Measurements from ENCODE around the gene PLEKHA6. TPM values are rescaled to one million over a fixed set of nuclear protein-coding genes. Genes with fewer than 3 reads are reported as not detected.

The PLEKHA6 gene
- polyA plus RNA-seq, 3 donors: 0.08 TPM; not detected in 1

- H3K79me2 ChIP-seq (ENCODE audit: insufficient read depth, low read length): no peaks in the 10 kb centered on the region
- no peaks in the 10 kb centered on the region for H3K27me3 ChIP-seq (ENCODE audit: control insufficient read depth in 2 of 2, insufficient read depth in 2 of 2, low read length in 2 of 2)
- no peak overlapping the region for H3K27ac Mint-ChIP-seq
- H3K4me2 ChIP-seq (replicated peaks; ENCODE audit: extremely low read depth, low read length, poor library complexity, severe bottlenecking): no peak overlapping the region
- H3K9ac ChIP-seq (ENCODE audit: insufficient read depth, low read length, poor library complexity, severe bottlenecking): no peak overlapping the region
- H4K20me1 ChIP-seq (ENCODE audit: insufficient read depth, low read length): no peaks in the 10 kb centered on the region
- peaks cover under 1 to 8% (median 5%) of the 10 kb centered on the region in 7 donors for H3K9me3 Mint-ChIP-seq
- H3K27me3 Mint-ChIP-seq (ENCODE audit: low read depth in 3 of 3): peaks cover 0 to 10% (median 6%) of the 10 kb centered on the region in 3 donors
- intact Hi-C loops (cut with micrococcal nuclease): no loop called here
- H3K4me1 Mint-ChIP-seq: peaks cover 6% of the 10 kb centered on the region
- WGBS (ENCODE audit: insufficient coverage): 100% methylated on average over 1 of the region's 5 CpGs
- no peak for DNase-seq
- H2AFZ ChIP-seq (ENCODE audit: insufficient read depth, low read depth, low read length, poor library complexity, severe bottlenecking): no peak overlapping the region
- no peaks in the 10 kb centered on the region for H3K36me3 ChIP-seq (replicated peaks in 1 of 2; ENCODE audit: control insufficient read depth in 1 of 2, insufficient read depth in 2 of 2, low read length in 2 of 2)
- no peak overlapping the region for H3K4me3 ChIP-seq (replicated peaks in 1 of 3; ENCODE audit: low read depth in 2 of 3, low read length in 3 of 3)
- no peaks in the 10 kb centered on the region for H3K36me3 Mint-ChIP-seq
- no peak overlapping the region for H3K4me3 Mint-ChIP-seq
- no peak overlapping the region for H3K27ac ChIP-seq (ENCODE audit: low read depth in 1 of 2, low read length in 2 of 2)
- peaks cover under 1 to 3% of the 10 kb centered on the region in 2 donors for H3K9me3 ChIP-seq (replicated peaks in 1 of 2; ENCODE audit: control insufficient read depth in 1 of 2, insufficient read depth in 1 of 2, low read length in 2 of 2)
- H3K4me1 ChIP-seq (ENCODE audit: control insufficient read depth in 1 of 2, insufficient read depth in 2 of 2, low read length in 2 of 2): no peaks in the 10 kb centered on the region
- TF ChIP-seq, protein P1, sequence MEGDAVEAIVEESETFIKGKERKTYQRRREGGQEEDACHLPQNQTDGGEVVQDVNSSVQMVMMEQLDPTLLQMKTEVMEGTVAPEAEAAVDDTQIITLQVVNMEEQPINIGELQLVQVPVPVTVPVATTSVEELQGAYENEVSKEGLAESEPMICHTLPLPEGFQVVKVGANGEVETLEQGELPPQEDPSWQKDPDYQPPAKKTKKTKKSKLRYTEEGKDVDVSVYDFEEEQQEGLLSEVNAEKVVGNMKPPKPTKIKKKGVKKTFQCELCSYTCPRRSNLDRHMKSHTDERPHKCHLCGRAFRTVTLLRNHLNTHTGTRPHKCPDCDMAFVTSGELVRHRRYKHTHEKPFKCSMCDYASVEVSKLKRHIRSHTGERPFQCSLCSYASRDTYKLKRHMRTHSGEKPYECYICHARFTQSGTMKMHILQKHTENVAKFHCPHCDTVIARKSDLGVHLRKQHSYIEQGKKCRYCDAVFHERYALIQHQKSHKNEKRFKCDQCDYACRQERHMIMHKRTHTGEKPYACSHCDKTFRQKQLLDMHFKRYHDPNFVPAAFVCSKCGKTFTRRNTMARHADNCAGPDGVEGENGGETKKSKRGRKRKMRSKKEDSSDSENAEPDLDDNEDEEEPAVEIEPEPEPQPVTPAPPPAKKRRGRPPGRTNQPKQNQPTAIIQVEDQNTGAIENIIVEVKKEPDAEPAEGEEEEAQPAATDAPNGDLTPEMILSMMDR (IDR thresholded peaks at IDR 0.05): no peak
Measured at GRCh38 chr1:204176049-204176448, 183.7 kb downstream of the PLEKHA6 start.

GRCh38 chr1:204174958-204175357 is 184.8 kb downstream of the PLEKHA6 start:
- H3K4me3 Mint-ChIP-seq: no peak overlapping the region
- H3K9ac ChIP-seq (ENCODE audit: insufficient read depth, low read length, poor library complexity, severe bottlenecking): no peak overlapping the region
- no peak overlapping the region for H3K4me3 ChIP-seq (replicated peaks in 1 of 3; ENCODE audit: low read depth in 2 of 3, low read length in 3 of 3)
- no peaks in the 10 kb centered on the region for H3K27me3 ChIP-seq (ENCODE audit: control insufficient read depth in 2 of 2, insufficient read depth in 2 of 2, low read length in 2 of 2)
- no peaks in the 10 kb centered on the region for H3K36me3 ChIP-seq (replicated peaks in 1 of 2; ENCODE audit: control insufficient read depth in 1 of 2, insufficient read depth in 2 of 2, low read length in 2 of 2)
- no peaks in the 10 kb centered on the region for H3K79me2 ChIP-seq (ENCODE audit: insufficient read depth, low read length)
- H3K36me3 Mint-ChIP-seq: no peaks in the 10 kb centered on the region
- TF ChIP-seq, protein P1 (IDR thresholded peaks at IDR 0.05): no peak
- no peaks in the 10 kb centered on the region for H3K4me1 ChIP-seq (ENCODE audit: control insufficient read depth in 1 of 2, insufficient read depth in 2 of 2, low read length in 2 of 2)
- peaks cover 9 to 11% of the 10 kb centered on the region in 2 donors for H3K9me3 ChIP-seq (replicated peaks in 1 of 2; ENCODE audit: control insufficient read depth in 1 of 2, insufficient read depth in 1 of 2, low read length in 2 of 2)
- peaks cover 6% of the 10 kb centered on the region for H3K4me1 Mint-ChIP-seq
- no peak overlapping the region for H3K27ac ChIP-seq (ENCODE audit: low read depth in 1 of 2, low read length in 2 of 2)
- intact Hi-C loops (cut with micrococcal nuclease): no loop called here
- WGBS (ENCODE audit: insufficient coverage): 73% methylated on average over 3 of the region's 3 CpGs
- H3K27ac Mint-ChIP-seq: no peak overlapping the region
- no peaks in the 10 kb centered on the region for H4K20me1 ChIP-seq (ENCODE audit: insufficient read depth, low read length)
- H2AFZ ChIP-seq (ENCODE audit: insufficient read depth, low read depth, low read length, poor library complexity, severe bottlenecking): no peak overlapping the region
- peaks cover 0 to 7% (median 4%) of the 10 kb centered on the region in 3 donors for H3K27me3 Mint-ChIP-seq (ENCODE audit: low read depth in 3 of 3)
- DNase-seq: no peak
- H3K4me2 ChIP-seq (replicated peaks; ENCODE audit: extremely low read depth, low read length, poor library complexity, severe bottlenecking): no peak overlapping the region
- peaks cover 6 to 18% (median 15%) of the 10 kb centered on the region in 7 donors for H3K9me3 Mint-ChIP-seq

All from CD14-positive monocyte (primary cell).